ENCODE results near the gene JPT2. TPM values are rescaled to one million over a fixed set of nuclear protein-coding genes. Genes with fewer than 3 reads are reported as not detected.
A peak's percentile ranks its signal among the peaks of the same experiment; 100 is the strongest.
"Not testable (repeated sequence)": the region's sequence is repeated elsewhere in the genome, so short reads cannot be mapped to it uniquely, and the experiment has no call there.

Gene JPT2
- total RNA-seq, 1 experiment from 2014 or later: 96.1 TPM

GRCh38 chr16:1674751-1675664 is 3.1 kb upstream of the JPT2 start:
- no peak for DNase-seq (ENCODE audit: low spot score)

- no peak for DNase-seq (ENCODE audit: low spot score)
These were observed 1.4 kb upstream of the JPT2 start for GRCh38 chr16:1676661-1677060.

GRCh38 chr16:1677339-1677738 is 740 bp upstream of the JPT2 start:
- DNase-seq (ENCODE audit: low spot score): no peak

DNA sequence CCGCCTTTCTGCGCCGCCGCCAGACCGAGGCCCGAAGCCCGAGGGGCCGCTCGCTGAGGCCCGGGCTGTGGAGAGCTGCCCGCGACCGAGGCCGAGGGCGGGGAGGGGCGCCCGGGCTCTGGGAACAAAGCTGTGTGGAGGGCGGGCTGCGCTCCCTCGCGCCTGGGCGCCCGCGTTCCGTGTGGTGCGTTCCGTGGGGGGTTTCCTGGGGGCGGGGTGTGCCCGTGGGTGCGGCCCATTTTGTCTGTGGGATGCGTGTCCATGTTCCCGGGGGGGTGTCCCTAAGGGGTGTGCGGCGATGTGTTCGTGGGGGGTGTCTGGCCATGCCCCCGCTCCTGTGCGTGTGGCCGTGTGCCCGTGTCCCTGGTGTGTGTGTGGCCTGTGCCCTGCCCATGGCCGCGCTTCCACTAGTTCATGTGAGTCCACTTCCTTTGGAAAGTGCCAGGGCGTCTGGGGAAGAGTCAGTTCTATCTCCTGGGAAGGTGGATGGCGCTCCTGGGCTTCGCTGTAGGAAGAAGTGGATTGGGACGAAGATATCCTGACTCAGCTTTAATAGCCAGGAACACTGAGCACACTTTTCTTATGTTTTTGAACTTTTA is 520 bp downstream of the JPT2 start:
- peak; percentile 61 for DNase-seq (ENCODE audit: low spot score)

DNA sequence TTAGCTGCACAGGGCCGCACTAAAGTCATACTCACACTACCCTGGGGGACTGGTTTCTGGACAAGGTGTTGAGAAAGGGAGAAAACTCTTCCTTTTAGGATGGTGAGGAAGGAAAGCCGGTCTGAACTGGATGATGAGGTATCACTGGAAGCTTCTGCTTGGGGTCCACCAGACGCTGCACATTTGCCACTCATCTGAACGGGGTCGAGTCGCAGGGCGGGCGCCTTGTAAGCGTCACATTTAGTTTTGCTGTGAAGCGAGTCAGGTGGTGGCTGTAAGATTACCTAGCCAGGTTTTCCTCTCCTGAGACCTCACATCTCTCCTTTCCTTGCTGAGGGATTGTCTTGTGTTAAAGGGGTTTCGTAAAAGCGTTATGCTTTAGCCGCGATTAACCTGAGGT is 2.3 kb downstream of the JPT2 start:
- no peak for DNase-seq (ENCODE audit: low spot score)

- DNase-seq (ENCODE audit: low spot score): no peak
These were observed 3.0 kb downstream of the JPT2 start for GRCh38 chr16:1681032-1681431.

DNA sequence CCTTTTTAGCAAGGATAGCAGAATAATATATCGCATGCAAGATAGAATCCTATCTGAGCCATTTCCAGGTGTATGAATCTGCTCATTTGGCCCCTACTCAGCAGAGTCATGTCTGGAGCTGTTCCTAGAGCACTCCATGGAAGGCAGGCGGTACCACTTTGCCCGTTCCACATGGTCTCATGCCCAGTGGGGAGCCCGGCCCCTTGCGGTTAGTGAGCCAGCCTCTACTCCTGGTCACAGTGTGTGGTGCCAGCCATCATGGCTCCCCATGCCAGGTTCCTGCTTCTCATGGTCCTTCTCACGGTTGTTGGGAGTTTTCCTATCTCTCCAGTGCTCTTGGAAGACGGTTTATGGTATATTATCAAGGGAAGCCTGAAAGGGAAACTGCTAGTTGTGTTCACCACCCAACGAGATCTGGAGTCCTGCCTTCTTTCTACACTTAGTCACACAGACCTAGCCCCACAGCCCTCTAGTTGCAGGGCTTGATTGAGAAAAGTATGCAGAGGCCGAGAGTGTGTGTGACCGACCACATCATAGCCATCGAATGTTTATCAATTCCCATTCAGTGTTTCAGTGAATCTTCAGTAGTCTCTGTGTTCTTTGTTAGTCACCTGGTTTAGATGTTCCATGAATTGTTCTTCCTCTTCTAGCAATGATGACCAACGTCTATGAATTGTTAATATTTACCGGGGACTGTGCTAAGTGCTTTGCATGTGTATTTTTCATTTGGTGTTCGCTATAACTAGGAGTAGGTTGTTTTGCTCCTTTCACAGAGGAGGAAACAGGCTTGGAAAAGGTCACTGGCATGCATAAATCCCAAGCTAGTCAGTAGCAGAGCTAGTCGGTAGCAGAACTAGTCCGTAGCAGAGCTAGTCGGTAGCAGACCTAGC is 9.6 kb downstream of the JPT2 start:
- no peak for DNase-seq (ENCODE audit: low spot score)

DNA sequence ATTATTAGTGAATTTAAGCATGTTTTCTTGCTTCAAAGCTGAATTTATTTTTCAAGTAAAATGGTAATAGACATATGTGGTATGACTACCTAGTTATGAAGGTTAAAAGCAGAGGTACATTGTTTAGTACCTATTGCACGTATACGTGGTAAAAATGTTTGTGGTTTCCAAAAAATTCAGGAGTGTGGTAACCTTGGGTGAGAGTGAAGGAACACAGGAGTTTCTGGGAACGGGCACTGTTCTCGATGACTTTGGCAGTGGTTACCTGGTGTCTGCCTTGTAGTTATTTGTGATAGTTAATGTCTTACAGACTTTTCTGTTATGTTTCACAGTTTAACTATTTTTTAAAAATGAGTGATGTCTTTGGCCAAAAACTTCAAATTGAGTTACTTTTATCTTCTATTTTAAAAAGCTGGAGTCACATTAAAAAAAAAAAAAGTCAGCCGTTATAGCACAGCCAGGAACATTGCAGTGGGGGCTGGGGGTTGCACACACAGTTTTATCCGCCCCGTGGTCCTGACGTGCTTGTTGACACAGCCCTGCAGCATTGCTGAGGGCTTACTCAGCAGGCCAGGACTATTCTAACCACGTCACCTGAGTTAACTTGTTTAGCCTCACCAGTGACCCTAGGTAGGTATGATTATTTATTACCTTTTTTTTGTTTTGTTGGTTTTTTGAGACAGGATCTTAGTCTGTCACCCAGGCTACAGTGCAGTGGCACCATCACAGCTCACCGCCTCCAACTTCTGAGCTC is 10.9 kb downstream of the JPT2 start:
- DNase-seq (ENCODE audit: low spot score): peak; percentile 83

- DNase-seq (ENCODE audit: low spot score): no peak
These were observed 11.8 kb downstream of the JPT2 start for GRCh38 chr16:1689853-1690252.

- DNase-seq (ENCODE audit: low spot score): no peak
These were observed 12.7 kb downstream of the JPT2 start for GRCh38 chr16:1690810-1691209.

GRCh38 chr16:1691276-1691675 is 13.2 kb downstream of the JPT2 start:
- no peak for DNase-seq (ENCODE audit: low spot score)

- DNase-seq (ENCODE audit: low spot score): no peak
These were observed 13.9 kb downstream of the JPT2 start for GRCh38 chr16:1691956-1692355.

DNA sequence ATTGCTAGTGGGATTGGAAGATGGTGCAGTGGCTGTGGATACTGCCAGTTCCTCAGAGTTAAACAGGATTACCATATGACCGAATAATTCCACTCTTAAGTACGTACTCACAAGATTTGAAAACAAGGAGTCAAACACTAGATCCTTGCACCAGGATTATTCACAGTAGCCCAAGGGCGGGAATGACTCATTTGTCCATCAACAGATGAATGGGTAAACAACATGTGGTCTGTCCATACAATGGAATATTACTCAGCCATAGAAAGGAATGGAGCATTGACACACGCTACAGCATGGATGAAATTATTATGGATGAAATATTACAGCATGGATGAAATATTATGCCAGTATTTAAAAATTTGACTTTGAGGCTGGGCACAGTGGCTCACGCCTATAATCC is 18.8 kb downstream of the JPT2 start:
- no peak for DNase-seq (ENCODE audit: low spot score)

DNA sequence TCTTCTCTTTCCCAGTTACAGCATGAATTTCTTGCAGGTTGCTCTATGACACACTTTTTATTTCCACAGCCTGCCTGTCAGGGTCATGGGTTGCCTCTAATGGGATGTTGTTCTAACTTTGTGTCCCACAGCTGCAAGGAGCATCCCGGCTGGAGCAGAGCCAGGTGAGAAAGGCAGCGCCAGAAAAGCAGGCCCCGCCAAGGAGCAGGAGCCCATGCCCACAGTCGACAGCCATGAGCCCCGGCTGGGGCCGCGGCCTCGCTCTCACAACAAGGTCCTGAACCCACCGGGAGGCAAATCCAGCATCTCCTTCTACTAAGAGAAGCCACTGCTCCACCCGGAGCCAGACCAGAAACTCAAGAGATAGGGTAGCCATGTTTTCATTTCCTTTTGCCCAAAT is 20.6 kb downstream of the JPT2 start:
- DNase-seq (ENCODE audit: low spot score): no peak

DNA sequence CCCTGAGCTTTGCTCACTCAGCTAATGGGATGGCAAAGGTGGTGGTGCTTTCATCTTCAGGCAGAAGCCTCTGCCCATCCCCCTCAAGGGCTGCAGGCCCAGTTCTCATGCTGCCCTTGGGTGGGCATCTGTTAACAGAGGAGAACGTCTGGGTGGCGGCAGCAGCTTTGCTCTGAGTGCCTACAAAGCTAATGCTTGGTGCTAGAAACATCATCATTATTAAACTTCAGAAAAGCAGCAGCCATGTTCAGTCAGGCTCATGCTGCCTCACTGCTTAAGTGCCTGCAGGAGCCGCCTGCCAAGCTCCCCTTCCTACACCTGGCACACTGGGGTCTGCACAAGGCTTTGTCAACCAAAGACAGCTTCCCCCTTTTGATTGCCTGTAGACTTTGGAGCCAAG is 22.2 kb downstream of the JPT2 start:
- DNase-seq (ENCODE audit: low spot score): no peak

GRCh38 chr16:1701216-1701878 is 23.3 kb downstream of the JPT2 start:
- no peak for DNase-seq (ENCODE audit: low spot score)

DNA sequence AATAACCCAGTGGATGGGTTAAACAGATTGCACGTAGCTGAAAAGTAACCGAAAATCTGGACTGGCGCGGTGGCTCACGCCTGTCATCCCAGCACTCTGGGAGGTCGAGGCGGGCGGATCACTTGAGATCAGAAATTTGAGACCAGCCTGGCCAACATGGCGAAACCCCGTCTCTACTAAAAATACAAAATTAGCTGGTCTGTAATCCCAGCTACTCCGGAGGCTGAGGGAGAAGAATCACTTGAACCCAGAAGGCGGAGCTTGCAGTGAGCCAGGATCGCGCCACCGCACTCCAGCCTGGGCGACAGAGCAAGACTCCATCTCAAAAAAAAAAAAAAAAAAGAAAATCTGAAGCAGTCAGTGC is 27.2 kb downstream of the JPT2 start:
- not testable (repeated sequence) for DNase-seq (ENCODE audit: low spot score)

- peak; percentile 89 for DNase-seq (ENCODE audit: low spot score)
These were observed 27.8 kb downstream of the JPT2 start, which contains the start of gene MAPK8IP3 for GRCh38 chr16:1705688-1706385. TSS of gene MAPK8IP3 (plus strand) at chr16:1706195. CDS start at chr16:1706340, 145 bp downstream.

- no peak for DNase-seq (ENCODE audit: low spot score)
These were observed 28.5 kb downstream of the JPT2 start for GRCh38 chr16:1706386-1707192.
